Neuronal stem cell (in vitro differentiated cells): ENCODE data around the gene FAM168A.

Experiments used
- DNase-seq: peaks from one replicate; pipeline ENCODE4 v3.0.0-alpha.2; 2013; ENCODE audit warnings: low spot score
- H2AFZ ChIP-seq: one replicate; pipeline ENCODE4 v1.6.1; 2013; ENCODE audit warnings: mild to moderate bottlenecking, low read length, inconsistent platforms
- H2AK5ac ChIP-seq: 2 replicates; pipeline ENCODE4 v1.6.1; 2013; ENCODE audit warnings: low read depth, mild to moderate bottlenecking, inconsistent platforms, low read length, moderate library complexity, mixed read lengths
- H2BK120ac ChIP-seq: 2 replicates; pipeline ENCODE4 v1.6.1; 2013; ENCODE audit warnings: low read depth, mild to moderate bottlenecking, inconsistent platforms, low read length, moderate library complexity, mixed read lengths
- H2BK12ac ChIP-seq: one replicate; pipeline ENCODE4 v1.6.1; 2013; ENCODE audit warnings: low read length, inconsistent platforms
- H2BK15ac ChIP-seq: 2 replicates; pipeline ENCODE4 v1.6.1; 2013; ENCODE audit warnings: mild to moderate bottlenecking, low read length, inconsistent platforms, mixed read lengths
- H2BK5ac ChIP-seq: one replicate; pipeline ENCODE4 v1.6.1; 2013; ENCODE audit warnings: inconsistent platforms, mild to moderate bottlenecking, low read length, moderate library complexity
- H3K14ac ChIP-seq: one replicate; pipeline ENCODE4 v1.6.1; 2013; ENCODE audit warnings: low read length, inconsistent platforms
- H3K18ac ChIP-seq: 2 replicates; pipeline ENCODE4 v1.6.1; 2013; ENCODE audit warnings: low read length, inconsistent platforms
- H3K23ac ChIP-seq: 2 replicates; pipeline ENCODE4 v1.6.1; 2013; ENCODE audit warnings: low read depth, mild to moderate bottlenecking, mixed read lengths, low read length, inconsistent platforms; ENCODE audit not compliant: poor library complexity
- H3K27ac ChIP-seq: replicated peaks from 3 replicates; pipeline ENCODE4 v1.5.1; 2013; ENCODE audit warnings: low read length, inconsistent platforms
- H3K27me3 ChIP-seq, 3 experiments: 2 replicates each; pipeline ENCODE4 v1.6.1; 2013; ENCODE audit warnings: low read length in 3 of 3, mild to moderate bottlenecking in 2 of 3, inconsistent platforms in 1 of 3, low read depth in 1 of 3, mixed read lengths in 1 of 3, moderate library complexity in 1 of 3; ENCODE audit not compliant: control insufficient read depth in 3 of 3, insufficient read depth in 3 of 3
- H3K36me3 ChIP-seq, 2 donors: replicated peaks in 1 of 2; 2 replicates each; pipeline ENCODE4 v1.6.1; 2013; ENCODE audit warnings: low read length in 2 of 2; ENCODE audit not compliant: control insufficient read depth in 2 of 2, insufficient read depth in 2 of 2
- H3K4ac ChIP-seq: 2 replicates; pipeline ENCODE4 v1.6.1; 2013; ENCODE audit warnings: inconsistent platforms, mild to moderate bottlenecking, low read length, moderate library complexity
- H3K4me1 ChIP-seq, 2 donors: 1 replicate in 1 of 2; 2 replicates in 1 of 2; pipeline ENCODE4 v1.6.1; 2013; ENCODE audit warnings: low read length in 2 of 2, low read depth in 1 of 2; ENCODE audit not compliant: control insufficient read depth in 2 of 2, insufficient read depth in 1 of 2
- H3K4me2 ChIP-seq: one replicate; pipeline ENCODE4 v1.6.1; 2013; ENCODE audit warnings: mild to moderate bottlenecking, low read length, inconsistent platforms; ENCODE audit not compliant: insufficient read depth, poor library complexity, severe bottlenecking
- H3K4me3 ChIP-seq, 2 donors: 2 replicates each; pipeline ENCODE4 v1.5.1; 2013; ENCODE audit warnings: low read length in 2 of 2, mild to moderate bottlenecking in 2 of 2, inconsistent platforms in 1 of 2, moderate library complexity in 1 of 2
- H3K79me1 ChIP-seq: one replicate; pipeline ENCODE4 v1.6.1; 2013; ENCODE audit warnings: low read depth, mild to moderate bottlenecking, inconsistent platforms, low read length, moderate library complexity
- H3K9ac ChIP-seq: one replicate; pipeline ENCODE4 v1.6.1; 2013; ENCODE audit warnings: mild to moderate bottlenecking, low read depth, low read length, inconsistent platforms; ENCODE audit not compliant: poor library complexity
- H3K9me3 ChIP-seq, 2 donors: replicated peaks in 1 of 2; 2 replicates each; pipeline versions ENCODE3 to v1.6.1; 2013; ENCODE audit warnings: low read length in 2 of 2, mild to moderate bottlenecking in 2 of 2, inconsistent platforms in 1 of 2, low read depth in 1 of 2, mixed read lengths in 1 of 2, moderate library complexity in 1 of 2; ENCODE audit not compliant: control insufficient read depth in 2 of 2, insufficient read depth in 1 of 2
- H4K8ac ChIP-seq: one replicate; pipeline ENCODE4 v1.6.1; 2013; ENCODE audit warnings: low read depth, mild to moderate bottlenecking, inconsistent platforms, low read length, moderate library complexity
- H4K91ac ChIP-seq: one replicate; pipeline ENCODE4 v1.6.1; 2013; ENCODE audit warnings: low read length, low read depth, mild to moderate bottlenecking, inconsistent platforms; ENCODE audit not compliant: poor library complexity
- WGBS, 2 donors: extraction: QIAGEN DNeasy Blood & Tissue Kit; methylation state at CpG; one replicate each; pipeline ENCODE4 v1.1.7; 2013; ENCODE audit warnings: missing lambda C conversion rate in 2 of 2, mixed read lengths in 1 of 2; ENCODE audit not compliant: insufficient read length in 2 of 2, insufficient replicate concordance in 1 of 2; ENCODE audit errors: extremely low coverage in 2 of 2; 5-methylcytosine and 5-hydroxymethylcytosine counted together

FAM168A gene

GRCh38 chr11:73542175-73542574, 55.7 kb downstream of the FAM168A start:
- H3K4ac ChIP-seq = no peak overlapping the region
- H3K4me1 ChIP-seq = peaks cover 5 to 17% of the 10 kb centered on the region in 2 donors
- H3K18ac ChIP-seq = no peak overlapping the region
- no peak overlapping the region for H2AK5ac ChIP-seq
- H2BK15ac ChIP-seq = no peak overlapping the region
- no peak overlapping the region for H4K91ac ChIP-seq
- no peak overlapping the region for H3K14ac ChIP-seq
- H3K9me3 ChIP-seq = no peaks in the 10 kb centered on the region
- H3K23ac ChIP-seq = no peak overlapping the region
- no peaks in the 10 kb centered on the region for H3K36me3 ChIP-seq
- no peak for DNase-seq
- no peak overlapping the region for H4K8ac ChIP-seq
- no peak overlapping the region for H2BK120ac ChIP-seq
- no peak overlapping the region for H3K27ac ChIP-seq
- no peaks in the 10 kb centered on the region for H3K79me1 ChIP-seq
- WGBS, 2 donors = no CpG with 5 or more reads among the region's 1 CpG
- H3K27me3 ChIP-seq = no peaks in the 10 kb centered on the region
- no peak overlapping the region for H2BK12ac ChIP-seq
- no peak overlapping the region for H2AFZ ChIP-seq
- H3K4me2 ChIP-seq = no peak overlapping the region
- H2BK5ac ChIP-seq = no peak overlapping the region
- no peak overlapping the region for H3K9ac ChIP-seq
- no peak overlapping the region for H3K4me3 ChIP-seq

DNA sequence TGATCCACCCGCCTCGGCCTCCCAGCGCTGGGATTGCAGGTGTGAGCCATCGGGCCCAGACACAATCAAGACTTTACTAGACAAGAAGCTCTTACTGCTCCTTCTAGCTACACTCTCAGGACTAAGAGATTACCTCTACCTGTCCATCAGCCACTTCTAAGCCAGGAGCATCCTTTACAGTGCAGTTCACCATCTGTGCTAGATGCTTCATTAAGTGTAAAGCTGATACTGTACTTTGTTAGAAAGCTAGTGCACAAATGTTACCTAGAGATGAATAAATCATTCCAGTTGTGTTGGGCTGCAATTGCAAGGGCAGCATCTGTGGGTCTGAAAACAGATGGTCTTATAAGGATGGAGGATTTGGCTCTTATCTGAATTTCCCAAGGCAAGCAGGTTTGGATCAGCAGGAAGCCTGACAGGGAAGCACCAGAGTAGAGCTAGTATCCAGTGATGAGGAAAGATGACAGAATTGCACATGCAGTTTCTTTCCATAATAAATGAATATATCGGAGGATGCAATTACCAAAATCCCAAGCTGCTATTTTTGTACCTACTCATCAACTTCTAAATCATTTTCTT, 58.3 kb downstream of the FAM168A start:
- no peak overlapping the region for H3K18ac ChIP-seq
- no peak overlapping the region for H2AK5ac ChIP-seq
- peaks cover 5 to 17% of the 10 kb centered on the region in 2 donors for H3K4me1 ChIP-seq
- no peak for DNase-seq
- H4K91ac ChIP-seq = no peak overlapping the region
- no peak overlapping the region for H2AFZ ChIP-seq
- H2BK15ac ChIP-seq = no peak overlapping the region
- H3K4me2 ChIP-seq = no peak overlapping the region
- no peak overlapping the region for H2BK120ac ChIP-seq
- H3K36me3 ChIP-seq = no peaks in the 10 kb centered on the region
- H3K4me3 ChIP-seq = no peak overlapping the region
- H3K14ac ChIP-seq = no peak overlapping the region
- no peak overlapping the region for H3K4ac ChIP-seq
- H3K27me3 ChIP-seq = no peaks in the 10 kb centered on the region
- H3K23ac ChIP-seq = no peak overlapping the region
- no peak overlapping the region for H2BK12ac ChIP-seq
- H3K9me3 ChIP-seq = no peaks in the 10 kb centered on the region
- H4K8ac ChIP-seq = no peak overlapping the region
- H2BK5ac ChIP-seq = no peak overlapping the region
- WGBS, 2 donors = no CpG with 5 or more reads among the region's 5 CpGs
- no peak overlapping the region for H3K9ac ChIP-seq
- peaks cover 2% of the 10 kb centered on the region for H3K79me1 ChIP-seq
- H3K27ac ChIP-seq = peak overlapping the region; percentile 8

- H3K79me1 ChIP-seq = peaks cover 2% of the 10 kb centered on the region
- no peak overlapping the region for H2BK5ac ChIP-seq
- H3K4me1 ChIP-seq = peaks cover 5 to 17% of the 10 kb centered on the region in 2 donors
- no peak overlapping the region for H2BK15ac ChIP-seq
- no peaks in the 10 kb centered on the region for H3K27me3 ChIP-seq
- no peak overlapping the region for H3K4me3 ChIP-seq
- no peak overlapping the region for H4K91ac ChIP-seq
- no CpG with 5 or more reads among the region's 1 CpG for WGBS, 2 donors
- H2AFZ ChIP-seq = peak overlapping the region; percentile 66
- no peak overlapping the region for H3K4me2 ChIP-seq
- H2BK120ac ChIP-seq = no peak overlapping the region
- H4K8ac ChIP-seq = no peak overlapping the region
- no peak overlapping the region for H3K9ac ChIP-seq
- peak; percentile 30 for DNase-seq
- no peaks in the 10 kb centered on the region for H3K9me3 ChIP-seq
- no peak overlapping the region for H3K18ac ChIP-seq
- no peak overlapping the region for H2BK12ac ChIP-seq
- H3K23ac ChIP-seq = no peak overlapping the region
- no peak overlapping the region for H3K4ac ChIP-seq
- H2AK5ac ChIP-seq = no peak overlapping the region
- peak overlapping the region; percentile 78 for H3K27ac ChIP-seq
- H3K14ac ChIP-seq = no peak overlapping the region
- H3K36me3 ChIP-seq = no peaks in the 10 kb centered on the region
These were observed 59.5 kb downstream of the FAM168A start for GRCh38 chr11:73538381-73538872.

DNA sequence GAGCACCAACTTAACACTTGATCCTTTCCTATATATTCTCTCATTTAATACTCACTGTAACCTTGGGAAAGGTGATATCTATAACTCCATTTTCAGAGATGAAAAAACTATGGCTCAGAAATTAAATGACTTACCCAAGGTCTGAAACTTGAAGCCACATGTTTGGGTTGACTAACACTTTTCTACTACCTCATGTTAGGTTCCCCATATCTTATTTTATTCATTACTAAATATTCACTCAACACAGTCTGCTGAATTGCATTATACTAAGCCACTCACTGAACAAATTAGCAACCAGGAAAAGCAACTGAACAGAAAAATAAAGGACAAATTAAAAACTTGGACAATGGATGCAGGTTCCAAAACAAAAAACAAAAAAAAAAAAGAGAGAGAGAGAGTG, 59.9 kb downstream of the FAM168A start:
- Histone ChIP-seq H2BK15ac (no peak overlapping the region), H2AFZ (no peak overlapping the region), H3K18ac (no peak overlapping the region), H4K91ac (no peak overlapping the region), H3K27me3 (no peaks in the 10 kb centered on the region), H3K4ac (no peak overlapping the region), H4K8ac (no peak overlapping the region), H3K9me3 (no peaks in the 10 kb centered on the region), H3K4me2 (no peak overlapping the region), H2AK5ac (no peak overlapping the region), H3K27ac (peak overlapping the region; percentile 78), H3K36me3 (no peaks in the 10 kb centered on the region), H3K9ac (no peak overlapping the region), H3K4me3 (no peak overlapping the region), H3K14ac (no peak overlapping the region), H3K4me1 (peaks cover 5 to 17% of the 10 kb centered on the region in 2 donors), H2BK5ac (no peak overlapping the region), H3K23ac (no peak overlapping the region), H3K79me1 (peaks cover 2% of the 10 kb centered on the region), H2BK12ac (no peak overlapping the region), H2BK120ac (no peak overlapping the region)
- DNase-seq = no peak
